ENCODE measurements around the gene PRCD. TPM values are rescaled to one million over a fixed set of nuclear protein-coding genes. Genes with fewer than 3 reads are reported as not detected.
"Not testable (repeated sequence)": the region's sequence is repeated elsewhere in the genome, so short reads cannot be mapped to it uniquely, and the experiment has no call there.

The PRCD gene
- polyA plus RNA-seq, 3 donors: 3.0 to 6.0 (median 3.9) TPM

DNA sequence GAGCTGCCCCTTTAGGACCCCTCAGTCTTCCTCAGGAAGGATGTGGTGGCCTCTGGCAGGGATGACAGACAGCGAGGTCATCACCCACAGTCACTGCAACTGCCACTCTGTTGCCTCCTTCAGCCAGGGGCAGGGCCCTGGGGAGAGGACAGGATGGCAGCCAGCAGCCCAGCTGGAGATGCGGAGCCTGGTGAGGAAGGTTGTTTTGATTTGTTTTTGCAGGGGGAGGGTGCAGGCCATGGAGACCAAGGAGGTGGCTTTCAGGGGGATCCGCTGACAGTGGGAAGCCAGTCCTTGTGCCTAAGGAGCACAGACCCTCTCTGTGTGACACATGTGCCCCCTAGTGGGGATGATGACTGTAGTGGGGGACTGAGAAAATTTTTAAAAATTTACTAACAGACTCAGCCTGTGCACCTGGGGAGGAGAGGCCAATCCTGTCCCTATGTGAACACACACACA, 7.4 kb downstream of the PRCD start:
- DNase-seq (ENCODE audit: extremely low read depth in 1 of 11, low read depth in 9 of 11, low spot score in 4 of 11): peak in 3 of 11 donors; percentile 60 to 79 (median 71)

DNA sequence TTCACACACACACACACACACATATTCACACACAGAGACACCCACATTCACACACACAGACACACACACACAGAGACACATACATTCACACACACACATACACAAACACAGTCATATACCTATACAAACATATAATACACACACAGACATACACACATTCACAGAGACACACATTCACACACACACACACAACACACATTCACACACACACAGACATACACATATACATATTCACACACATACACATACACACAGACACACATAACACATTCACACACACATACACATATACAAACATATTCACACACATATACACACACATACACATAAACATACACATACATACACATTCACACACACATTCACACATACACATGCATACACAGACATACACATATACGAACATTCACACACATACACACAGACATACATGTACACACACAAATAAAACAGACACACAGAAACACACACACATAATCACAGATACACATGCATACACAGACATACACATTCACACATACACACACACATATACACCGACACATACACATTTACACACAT, 7.9 kb downstream of the PRCD start:
- DNase-seq (ENCODE audit: extremely low read depth in 1 of 11, low read depth in 9 of 11, low spot score in 4 of 11): no peak

DNA sequence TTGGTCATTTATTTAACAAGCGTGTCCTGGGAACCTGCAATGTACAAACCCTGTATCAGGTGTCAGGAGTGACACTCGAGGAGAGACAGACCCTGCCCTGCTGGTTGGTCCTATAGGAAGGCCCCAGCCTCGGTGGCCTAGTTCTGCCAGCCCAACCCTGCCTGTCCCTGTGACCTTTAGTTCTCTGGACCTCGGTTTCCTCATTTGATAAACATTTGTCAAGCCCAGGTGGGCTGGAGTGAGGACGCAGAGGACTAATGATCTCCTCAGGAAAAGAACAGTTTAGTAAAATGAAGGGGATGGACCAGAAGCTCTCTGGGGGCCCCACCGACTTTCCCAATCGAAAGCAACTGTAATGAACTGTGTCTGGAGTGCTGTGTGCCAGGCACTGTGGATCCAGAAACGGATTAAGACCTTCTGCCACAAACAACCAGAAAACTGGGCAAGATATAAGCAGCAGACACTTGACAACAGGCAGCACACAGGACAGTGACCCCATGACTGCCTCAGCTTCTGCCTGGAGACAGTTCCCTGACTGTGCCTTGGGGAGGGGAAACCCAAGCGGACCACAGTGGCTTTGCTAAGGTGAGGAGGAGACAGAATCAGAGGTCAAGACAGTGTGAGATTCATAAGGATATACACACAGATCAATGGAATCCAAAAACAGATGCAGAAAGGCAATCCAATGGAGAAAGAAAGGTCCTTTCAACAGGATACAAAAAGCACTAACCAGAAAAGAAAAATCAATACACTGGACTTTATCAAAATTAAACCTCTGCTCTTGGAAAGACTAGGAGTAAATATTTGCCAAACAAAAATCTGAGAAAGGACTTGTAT, 8.8 kb downstream of the PRCD start:
- DNase-seq (ENCODE audit: extremely low read depth in 1 of 11, low read depth in 9 of 11, low spot score in 4 of 11): no peak

DNA sequence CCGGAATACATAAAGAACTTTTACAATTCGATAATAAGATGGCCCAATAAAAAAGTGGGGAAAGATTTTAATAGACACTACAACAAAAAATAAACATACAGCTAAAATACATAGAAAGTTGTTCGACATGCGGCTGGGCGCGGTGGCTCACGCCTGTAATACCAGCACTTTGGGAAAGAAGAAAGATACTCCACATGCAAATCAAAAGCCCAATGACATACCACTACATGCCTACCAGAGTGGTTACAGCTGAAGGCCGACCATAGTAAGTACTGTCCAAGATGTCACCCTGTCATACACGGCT, 9.3 kb downstream of the PRCD start:
- no peak for DNase-seq (ENCODE audit: extremely low read depth in 1 of 11, low read depth in 9 of 11, low spot score in 4 of 11)

DNA sequence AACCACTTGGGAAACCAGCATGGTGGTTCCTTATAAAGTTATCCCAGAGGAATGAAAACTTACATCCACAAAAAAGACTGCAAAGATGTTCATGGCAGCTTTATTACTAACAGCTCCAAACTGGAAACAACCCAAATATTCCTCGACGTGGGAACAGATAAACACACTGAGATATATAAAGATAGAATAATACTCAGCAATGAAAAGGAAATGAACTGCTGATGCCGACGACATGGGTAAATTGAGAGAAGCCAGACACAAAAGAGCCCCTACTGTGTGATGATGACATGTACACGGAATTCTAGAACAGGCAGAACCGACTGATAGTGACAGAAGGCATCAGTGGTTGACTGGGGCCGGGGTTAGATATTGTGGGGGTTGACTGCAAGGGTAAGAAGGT, 9.7 kb downstream of the PRCD start:
- DNase-seq (ENCODE audit: extremely low read depth in 1 of 11, low read depth in 9 of 11, low spot score in 4 of 11): no peak

DNA sequence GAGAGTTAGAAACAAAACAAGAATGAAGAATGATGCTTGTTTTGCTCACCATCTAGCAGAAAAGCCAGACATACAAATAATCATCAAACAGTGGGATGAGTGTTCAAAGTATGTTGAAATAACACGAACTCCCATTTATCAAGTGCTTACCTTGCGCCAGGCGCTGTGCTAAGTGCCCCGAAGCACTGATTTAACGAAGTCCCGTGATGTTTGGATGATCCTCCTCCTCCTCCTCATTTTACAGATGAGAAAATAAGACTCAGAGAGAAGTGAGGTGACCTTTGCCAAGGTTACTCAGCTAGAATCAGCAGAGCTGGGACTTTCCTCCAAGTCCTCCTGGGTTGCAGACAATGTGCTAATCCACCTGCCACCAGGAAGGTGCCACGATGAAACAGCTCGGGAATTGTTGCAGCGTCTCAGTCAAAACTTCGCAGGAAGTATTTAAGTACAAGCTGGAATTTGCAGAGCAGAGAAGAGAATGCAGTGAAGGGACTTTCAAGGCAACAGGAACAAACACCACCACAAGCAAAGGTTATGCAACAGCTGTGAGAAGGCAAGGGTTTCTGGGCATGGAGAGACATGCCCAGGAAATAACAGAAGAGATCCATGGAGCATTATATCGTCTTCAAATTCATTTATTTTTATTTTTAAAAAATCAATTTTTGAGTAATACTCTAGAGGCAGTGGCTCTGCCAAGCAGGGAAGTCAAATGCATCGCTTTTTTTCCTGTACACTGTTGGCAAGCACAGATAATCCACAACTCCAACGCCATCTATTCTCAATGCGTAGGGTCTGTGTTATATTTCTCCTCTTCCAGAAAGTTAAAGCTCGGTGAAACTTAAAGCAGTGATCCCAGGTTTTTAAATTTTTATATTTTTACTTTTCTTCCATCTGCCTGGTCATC, 11.1 kb downstream of the PRCD start:
- DNase-seq (ENCODE audit: extremely low read depth in 1 of 11, low read depth in 9 of 11, low spot score in 4 of 11): no peak

DNA sequence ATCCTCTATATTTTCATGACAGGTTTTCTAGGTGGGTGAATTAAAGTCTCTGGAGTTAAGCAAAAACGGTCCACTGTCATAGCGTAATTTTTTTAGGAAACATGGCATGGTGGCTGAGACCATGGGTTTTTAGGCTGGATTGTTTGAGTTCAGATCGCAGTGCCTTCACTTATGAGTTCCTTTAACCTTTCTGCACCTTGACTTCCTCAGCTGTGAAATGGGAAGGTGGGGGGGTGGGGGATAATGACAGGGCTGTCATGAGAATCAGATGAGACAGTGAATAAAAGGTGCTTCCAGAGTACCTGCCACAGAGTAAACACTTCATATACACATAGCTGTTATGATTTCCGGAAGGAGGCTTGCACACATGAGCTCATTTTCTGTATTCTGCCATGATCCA, 11.8 kb downstream of the PRCD start:
- DNase-seq (ENCODE audit: extremely low read depth in 1 of 11, low read depth in 9 of 11, low spot score in 4 of 11): no peak

DNA sequence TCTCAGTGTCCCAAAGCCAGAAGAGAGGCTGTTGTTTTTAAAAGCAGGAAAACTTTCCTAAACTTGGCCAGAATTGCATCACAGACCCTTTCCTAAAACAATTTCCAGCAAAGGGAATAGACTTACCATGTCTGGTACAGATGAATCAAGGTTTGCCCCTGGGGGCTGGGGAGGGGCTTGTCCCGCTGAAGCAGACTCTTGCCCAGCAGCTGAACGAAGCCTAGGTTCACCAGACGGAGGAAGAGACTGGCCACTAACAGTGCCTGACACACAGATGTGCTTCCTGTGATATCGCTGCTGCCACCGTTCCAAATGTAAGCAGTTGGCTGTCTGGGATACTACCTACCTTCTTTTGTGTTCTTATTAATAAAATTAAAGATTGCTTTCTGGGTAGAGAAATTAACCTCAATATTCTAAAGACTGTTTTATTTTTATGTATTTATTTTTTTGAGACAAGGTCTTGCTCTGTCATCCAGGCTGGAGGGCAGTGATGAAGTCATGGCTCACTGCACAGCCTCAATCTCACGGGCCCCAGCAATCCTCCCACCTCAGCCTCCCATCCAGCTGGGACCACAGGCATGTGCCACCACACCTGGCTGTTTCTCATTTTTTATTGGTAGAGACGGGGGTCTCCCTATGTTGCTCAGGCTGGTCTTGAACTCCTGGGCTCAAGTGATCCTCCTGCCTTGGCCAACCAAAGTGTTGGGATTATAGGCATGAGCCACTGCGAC, 13.5 kb downstream of the PRCD start:
- no peak for DNase-seq (ENCODE audit: extremely low read depth in 1 of 11, low read depth in 9 of 11, low spot score in 4 of 11)

DNA sequence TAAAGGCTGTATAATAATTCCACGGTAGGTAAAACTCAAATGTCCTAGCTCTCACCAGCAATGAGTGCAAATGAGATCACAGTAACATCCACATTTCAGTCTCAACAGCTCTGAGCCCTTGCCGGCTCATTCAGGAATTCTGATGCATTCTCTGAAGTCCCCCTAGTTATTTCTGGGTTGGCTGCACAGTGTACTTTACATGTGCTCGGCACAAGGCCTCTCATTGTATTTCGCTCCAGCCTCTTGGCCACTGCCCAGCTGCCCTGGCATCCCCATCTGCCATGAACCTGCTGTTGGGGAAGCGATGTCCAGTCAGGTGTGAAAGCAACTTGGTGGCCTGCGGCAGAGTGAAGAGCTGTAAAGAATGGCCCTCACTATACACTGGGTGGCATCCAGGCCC, 14.3 kb downstream of the PRCD start:
- DNase-seq (ENCODE audit: extremely low read depth in 1 of 11, low read depth in 9 of 11, low spot score in 4 of 11): no peak

DNA sequence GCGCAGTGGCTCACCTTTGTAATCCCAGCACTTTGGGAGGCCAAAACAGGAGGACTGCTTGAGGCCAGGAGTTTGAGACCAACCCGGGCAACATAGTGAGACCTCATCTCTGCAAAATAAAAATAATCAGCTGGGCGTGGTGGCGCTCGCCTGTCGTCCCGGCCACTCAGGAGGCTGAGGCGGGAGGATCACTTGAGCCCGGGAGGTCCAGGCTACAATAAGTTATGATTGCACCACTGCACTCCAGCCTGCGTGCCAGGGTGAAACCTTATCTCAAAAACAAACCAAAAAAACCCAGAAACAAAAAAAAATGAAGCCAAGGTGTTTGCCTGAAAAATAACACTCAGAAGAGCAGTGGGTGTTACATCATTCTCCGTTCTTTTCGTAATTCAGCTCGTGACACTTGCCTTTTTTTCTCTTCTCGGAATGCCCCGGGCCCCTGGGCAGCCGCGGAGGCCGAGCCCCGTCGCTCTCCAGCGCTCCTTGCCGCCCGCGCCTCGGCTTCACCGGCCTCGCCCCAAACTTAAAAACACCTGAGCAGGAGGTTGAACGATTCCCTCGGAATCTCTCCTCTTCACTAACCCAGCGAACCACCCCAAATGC, 17.0 kb downstream of the PRCD start:
- no peak for DNase-seq (ENCODE audit: extremely low read depth in 1 of 11, low read depth in 9 of 11, low spot score in 4 of 11)

DNA sequence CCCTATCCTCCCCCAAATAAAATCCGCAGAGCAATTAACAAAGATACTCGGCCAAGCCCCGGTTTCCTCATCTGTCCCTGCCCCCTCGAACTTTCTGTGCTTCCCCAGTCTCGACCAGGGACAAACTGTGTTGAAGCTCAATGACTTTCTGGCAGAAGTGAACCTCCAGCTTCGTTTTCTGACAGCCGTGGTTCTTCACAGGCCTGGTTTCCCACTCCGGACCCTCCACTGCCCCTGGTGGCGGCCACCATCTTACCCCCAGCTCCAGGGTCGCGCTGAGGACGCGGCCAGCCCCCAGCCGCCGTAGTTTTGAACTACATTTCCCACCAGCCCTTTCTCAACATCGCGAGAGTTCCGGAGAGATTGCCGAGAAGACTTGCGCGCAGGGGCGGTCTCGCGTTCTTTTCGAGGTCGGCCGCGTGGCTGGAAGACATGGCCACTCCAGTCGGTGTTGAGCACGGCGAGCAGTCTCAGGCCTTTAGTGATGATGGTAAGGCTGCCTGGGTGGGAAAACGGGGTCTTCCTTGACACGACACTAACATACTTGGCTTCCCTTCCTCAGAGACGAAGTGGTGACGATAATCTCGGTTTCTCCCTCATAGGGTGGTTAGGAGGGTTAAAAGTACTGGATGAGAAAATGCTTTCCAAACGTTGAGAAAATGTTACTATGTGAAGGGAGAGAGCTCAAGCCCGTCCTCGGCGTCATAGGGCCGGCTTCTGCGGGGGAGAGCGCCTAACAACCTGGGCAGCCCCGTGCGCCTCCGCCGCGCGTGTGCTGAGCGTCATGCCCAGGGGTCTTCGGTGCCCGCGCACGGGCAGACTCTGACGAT, 17.7 kb downstream of the PRCD start:
- peak; percentile 92 to 98 (median 95) for DNase-seq (ENCODE audit: extremely low read depth in 1 of 11, low read depth in 9 of 11, low spot score in 4 of 11)

DNA sequence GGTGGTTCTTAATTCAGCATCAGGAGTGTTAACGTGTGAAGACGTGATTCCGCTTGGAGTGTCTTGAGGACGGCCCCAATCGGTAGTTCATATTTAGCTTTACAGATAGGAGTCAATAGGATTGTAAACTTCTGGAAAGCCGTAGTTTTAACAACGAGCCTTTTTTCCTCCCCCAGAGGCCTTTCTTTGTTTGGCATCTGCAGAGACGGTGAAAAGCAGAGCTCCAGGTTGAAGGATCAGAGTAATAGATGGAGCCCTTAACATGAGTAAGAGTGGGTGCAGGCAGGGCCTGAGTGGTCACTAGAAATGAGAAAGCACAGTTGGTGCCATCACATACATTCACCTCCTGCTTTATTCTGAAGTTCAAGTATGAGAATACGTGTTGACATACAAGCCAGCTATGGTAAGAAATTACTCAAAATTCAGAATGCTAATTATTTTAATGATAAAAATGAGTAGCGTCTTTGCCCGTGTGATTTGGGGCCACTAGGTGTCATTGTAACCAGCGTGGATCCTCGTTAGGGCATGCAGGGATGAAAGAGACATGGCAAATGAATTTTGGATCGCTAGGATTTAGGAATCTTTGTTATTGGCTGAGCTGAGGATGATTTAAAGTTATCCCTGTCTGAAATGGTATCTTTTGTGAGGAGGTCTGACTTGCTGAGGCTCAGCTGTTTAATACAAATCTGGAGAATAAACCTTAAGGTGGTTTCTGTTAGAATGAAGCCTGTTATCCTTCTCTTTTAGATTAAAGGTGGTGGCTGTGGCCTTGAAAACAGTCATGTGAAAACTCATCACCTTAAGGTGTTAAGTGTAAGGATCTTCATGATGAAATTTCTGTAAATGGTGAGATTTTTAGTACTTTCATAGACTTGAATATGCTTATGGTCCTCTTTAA, 18.6 kb downstream of the PRCD start:
- DNase-seq (ENCODE audit: extremely low read depth in 1 of 11, low read depth in 9 of 11, low spot score in 4 of 11): no peak

DNA sequence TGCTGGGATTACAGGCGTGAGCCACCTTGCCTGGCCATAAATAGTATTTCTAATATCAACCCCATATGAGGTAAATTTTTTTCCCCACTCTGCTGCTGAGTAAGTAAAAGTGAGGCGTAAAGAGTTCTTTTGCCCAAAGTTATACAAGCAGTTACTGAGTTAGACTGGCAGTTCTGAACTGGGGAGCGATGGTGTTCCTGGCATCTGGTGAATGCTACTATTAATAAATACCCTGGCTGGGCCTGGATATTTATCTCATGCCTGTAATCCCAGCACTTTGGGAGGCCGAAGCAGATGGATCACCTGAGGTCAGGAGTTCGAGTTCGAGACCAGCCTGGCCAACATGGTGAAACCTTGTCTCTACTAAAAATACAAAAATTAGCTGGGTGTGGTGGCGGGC, 19.6 kb downstream of the PRCD start:
- DNase-seq (ENCODE audit: extremely low read depth in 1 of 11, low read depth in 9 of 11, low spot score in 4 of 11): not testable (repeated sequence)

DNA sequence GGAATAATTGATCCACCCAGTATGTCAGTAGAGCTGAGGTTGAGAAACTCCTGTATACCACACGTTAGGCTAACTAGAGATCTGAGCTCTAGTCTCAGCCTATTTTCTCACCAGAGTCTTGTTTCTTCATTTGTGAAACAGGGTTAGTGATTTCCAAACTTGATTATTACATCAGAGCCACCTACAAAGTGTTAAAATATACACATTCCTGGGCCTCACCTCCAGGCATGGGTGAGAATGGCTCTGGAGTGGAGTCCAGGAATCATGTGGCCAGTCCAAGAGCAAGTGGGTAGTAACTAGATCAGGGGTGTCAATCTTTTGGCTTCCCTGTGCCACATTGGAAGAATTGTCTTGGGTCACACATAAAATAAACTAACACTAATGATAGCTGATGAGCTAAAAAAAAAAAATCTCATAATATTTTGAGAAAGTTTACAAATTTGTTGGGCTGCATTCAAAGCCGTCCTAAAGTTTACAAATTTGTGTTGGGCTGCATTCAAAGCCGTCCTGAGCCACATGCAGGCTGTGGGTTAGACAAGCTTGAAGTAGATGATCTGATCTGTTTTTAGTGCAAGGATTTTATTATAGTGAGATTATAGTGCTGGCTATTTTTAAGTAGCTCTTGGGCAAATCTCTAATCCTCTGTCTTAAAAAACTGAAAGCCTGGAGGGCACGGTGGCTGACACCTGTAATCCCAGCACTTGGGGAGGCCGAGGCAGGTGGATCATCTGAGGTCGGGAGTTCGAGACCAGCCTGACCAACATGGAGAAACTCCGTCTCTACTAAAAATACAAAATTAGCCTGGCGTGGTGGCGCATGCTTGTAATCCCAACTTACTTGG, 20.4 kb downstream of the PRCD start:
- DNase-seq (ENCODE audit: extremely low read depth in 1 of 11, low read depth in 9 of 11, low spot score in 4 of 11): no peak

DNA sequence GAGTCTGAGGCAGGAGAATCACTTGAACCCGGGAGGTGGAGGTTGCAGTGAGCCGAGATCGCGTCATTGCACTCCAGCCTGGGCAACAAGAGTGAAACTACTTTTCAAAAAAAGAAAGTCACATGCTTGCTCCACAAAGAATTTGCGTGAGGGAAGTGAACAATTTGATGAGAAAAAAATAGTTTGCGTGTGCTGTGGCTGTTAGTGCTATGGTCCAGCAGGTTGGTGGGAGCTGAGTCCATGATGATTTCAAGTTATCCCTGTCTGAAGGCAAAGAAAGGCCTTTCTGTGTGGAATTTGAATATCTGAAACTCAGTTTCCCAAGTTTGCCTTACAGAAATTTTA, 21.0 kb downstream of the PRCD start:
- no peak for DNase-seq (ENCODE audit: extremely low read depth in 1 of 11, low read depth in 9 of 11, low spot score in 4 of 11)

DNA sequence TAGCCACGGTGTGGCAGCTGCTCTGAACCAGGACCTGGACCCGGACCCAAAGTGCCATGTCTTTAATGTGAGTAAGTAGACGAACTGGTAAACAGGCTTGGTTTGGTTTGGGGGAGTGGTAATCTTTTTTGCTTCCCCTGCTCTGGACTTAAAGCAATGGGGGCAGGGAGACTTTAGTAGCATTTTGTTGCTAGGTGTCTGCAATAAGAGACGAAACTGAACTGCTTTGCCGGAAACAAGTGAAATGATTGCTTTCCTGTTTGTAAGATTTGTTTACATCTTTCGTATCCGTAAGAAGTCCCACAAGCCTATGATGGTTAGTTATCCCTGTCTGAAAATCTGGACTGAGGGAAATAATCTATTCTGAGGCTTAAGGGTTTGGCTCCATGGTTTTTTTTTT, 21.5 kb downstream of the PRCD start:
- DNase-seq (ENCODE audit: extremely low read depth in 1 of 11, low read depth in 9 of 11, low spot score in 4 of 11): no peak

Measured in renal cortex interstitium (tissue), 11 donors.